ENCODE data around the gene PLEKHA1.

DNA sequence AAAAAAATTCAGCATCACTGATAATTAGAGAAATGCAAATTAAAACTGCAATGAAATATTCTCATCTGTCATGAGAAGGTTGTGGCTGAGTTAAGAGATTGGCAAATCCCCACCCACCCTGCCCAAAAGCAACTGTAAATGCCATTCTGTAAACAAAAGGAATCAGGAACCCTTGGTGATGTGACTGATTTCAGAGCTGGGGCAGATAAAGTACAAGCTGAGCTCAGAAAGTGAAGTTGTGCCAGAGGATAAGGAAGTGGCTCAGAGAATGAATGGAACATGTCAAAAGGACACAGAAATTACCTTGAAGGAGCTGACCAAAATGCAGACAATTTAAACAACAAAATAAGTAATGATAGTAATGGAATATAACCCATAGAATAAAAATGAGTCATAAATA, 47.2 kb downstream of the PLEKHA1 start:
- TF ChIP-seq ELF4 (IDR thresholded peaks at IDR 0.05) (no peak), TARDBP (IDR thresholded peaks at IDR 0.05) (no peak), SUZ12 (IDR thresholded peaks at IDR 0.05) (no peak)
